ENCODE measurements around the gene MT1B.

GRCh38 chr16:56615353-56615752, 36.3 kb upstream of the MT1B start:
- TF ChIP-seq REST (IDR thresholded peaks at IDR 0.05; ENCODE audit: borderline replicate concordance) (no peak), REST (CRISPR knock-in tag; IDR thresholded peaks at IDR 0.05; ENCODE audit: low read depth) (no peak), KLF6 (CRISPR knock-in tag; IDR thresholded peaks at IDR 0.05; ENCODE audit: borderline replicate concordance) (no peak), CTCF (IDR thresholded peaks at IDR 0.05 in 2 of 3, conservative IDR thresholded peaks at IDR 0.05 in 1 of 3; ENCODE audit: insufficient read depth in 2 of 3, low read depth in 1 of 3, low read length in 3 of 3) (no peak), PHF8 (IDR thresholded peaks at IDR 0.05; ENCODE audit: borderline replicate concordance, low read length) (no peak), ZHX1 (conservative IDR thresholded peaks at IDR 0.05; ENCODE audit: low read length) (no peak), FOS (IDR thresholded peaks at IDR 0.05; ENCODE audit: extremely low read depth, insufficient read length) (no peak), ZNF586 (CRISPR knock-in tag; conservative IDR thresholded peaks at IDR 0.05) (no peak), KAT8 (IDR thresholded peaks at IDR 0.05; ENCODE audit: low read depth) (no peak), ZNF449 (CRISPR knock-in tag; IDR thresholded peaks at IDR 0.05) (no peak), POLR2AphosphoS5 (IDR thresholded peaks at IDR 0.05; ENCODE audit: control insufficient read depth, insufficient read depth, low read depth, low read length) (no peak), RFX5 (IDR thresholded peaks at IDR 0.05; ENCODE audit: low read depth, low read length) (no peak)
